Right lobe of liver (tissue), 6 donors: ENCODE results near the gene ADGRD1. TPM values are rescaled to one million over a fixed set of nuclear protein-coding genes. Genes with fewer than 3 reads are reported as not detected.
A peak's percentile ranks its signal among the peaks of the same experiment; 100 is the strongest.
"Not testable (repeated sequence)": the region's sequence is repeated elsewhere in the genome, so short reads cannot be mapped to it uniquely, and the experiment has no call there.

Source experiments
- ATAC-seq, 4 donors: fragments of 200-7000 bp; cut with Tn5 transposase; one replicate each; pipeline ENCODE4 v1.9.1; 2020; ENCODE audit warnings: mild to moderate bottlenecking in 4 of 4, moderate library complexity in 4 of 4
- DNase-seq, 3 donors: peaks; one replicate each; pipeline ENCODE4 v3.0.0-alpha.2; 2020
- H3K27ac ChIP-seq, 3 donors: fragments of 200-600 bp; one replicate each; pipeline ENCODE4 v1.8.0; 2022
- H3K27me3 ChIP-seq, 2 donors: fragments of 200-600 bp; one replicate each; pipeline ENCODE4 v1.8.0; 2022
- H3K36me3 ChIP-seq, 4 donors: fragments of 200-600 bp; sonication (generic) in 1 of 4; one replicate each; pipeline versions ENCODE4 v1.5.1 to v1.8.0; 2017 to 2022; ENCODE audit warnings: control low read depth in 1 of 4
- H3K4me1 ChIP-seq, 4 donors: fragments of 200-600 bp; sonication (generic) in 1 of 4; one replicate each; pipeline versions ENCODE4 v1.5.1 to v1.8.0; 2017 to 2022; ENCODE audit warnings: control low read depth in 1 of 4
- H3K4me3 ChIP-seq, 3 donors: fragments of 200-600 bp; one replicate each; pipeline ENCODE4 v1.8.0; 2022
- H3K9me3 ChIP-seq, 4 donors: fragments of 200-600 bp; sonication (generic) in 1 of 4; one replicate each; pipeline versions ENCODE4 v1.5.1 to v1.8.0; 2017 to 2022; ENCODE audit warnings: control low read depth in 1 of 4
- CTCF ChIP-seq, 4 donors: fragments of 200-600 bp in 3 of 4; fragments of 450-650 bp in 1 of 4; IDR thresholded peaks; one replicate each; pipeline versions ENCODE4 v1.5.1 to v1.8.0; 2016 to 2022; ENCODE audit warnings: antibody characterized with exemption in 4 of 4, mild to moderate bottlenecking in 2 of 4
- POLR2A ChIP-seq: fragments of 450-650 bp; IDR thresholded peaks from one replicate; pipeline ENCODE4 v1.6.1; 2017; ENCODE audit warnings: antibody characterized with exemption, mild to moderate bottlenecking
- WGBS: methylation state at CpG from one replicate; pipeline ENCODE4 v1.1.6; 2018; ENCODE audit warnings: low coverage, low lambda C conversion rate; ENCODE audit not compliant: insufficient coverage; ENCODE audit errors: missing lambda C conversion rate; 5-methylcytosine and 5-hydroxymethylcytosine counted together
- intact Hi-C, 2 donors: fragments of 100-400 bp; cut with DNase I; formaldehyde crosslinking; loops; one replicate each; pipeline versions ENCODE4 v1.11.2 to v1.14.1; 2022
- long read RNA-seq: library from polyadenylated mRNA; unstranded; transcript quantifications from one replicate; pipeline ENCODE4 v2.0.0, GENCODE V29; 2019
- total RNA-seq, 6 experiments: library from RNA; depleted of rRNA in 2 of 6; stranded (reverse); fragments of >200 nt in 2 of 6; fragmentation: NEBNext Ultra II Directional in 3 of 6; extraction: Animal tissue kit (Norgen Biotek cat#: 25700) in 3 of 6; gene quantifications; one replicate each; pipeline versions ENCODE4 v1.1.0 to v1.2.4, GENCODE V29; 2016 to 2023
- donor health status: DM: no; HTN: yes; CAD: no.
- donor health status: DM: no; HTN: no; CAD: no.
- donor health status: DM: no; HTN: no; CAD: no.
- donor health status: DM: no; HTN: yes; CAD: no.
- donor health status: DM: no; HTN: yes; CAD: no.

The ADGRD1 gene
- 10 to 100 TPM in 4 of 6 experiments, 1 to 10 TPM in 2; 4.7 to 17.0 (median 10.9) TPM for total RNA-seq
- long read RNA-seq, result 0 reads

- intact Hi-C loops, result no loop called here
- no peaks in the 10 kb centered on the region for H3K9me3 ChIP-seq
- peak within 1 kb of the TSS in 1 of 3 donors; percentile 3 for H3K27ac ChIP-seq
- DNase-seq (no peak), ATAC-seq (peak; percentile 65 to 76 (median 74))
- H3K27me3 ChIP-seq, result no peaks in the 10 kb centered on the region
- WGBS, result 3% methylated on average over 21 of the region's 24 CpGs
- H3K36me3 ChIP-seq, result no peaks in the 10 kb centered on the region
- H3K4me1 ChIP-seq, result peaks cover 0 to 20% (median 2%) of the 10 kb centered on the region in 4 donors
- TF ChIP-seq POLR2A (no peak), CTCF (IDR thresholded peaks at IDR 0.05) (no peak)
- peak within 1 kb of the TSS; percentile 30 to 38 (median 36) for H3K4me3 ChIP-seq
Measured at GRCh38 chr12:130953771-130954543, at the start of gene ADGRD1. Gene ADGRD1 (plus strand): TSS chr12:130953907. CDS start chr12:130954466, 559 bp downstream.

DNA sequence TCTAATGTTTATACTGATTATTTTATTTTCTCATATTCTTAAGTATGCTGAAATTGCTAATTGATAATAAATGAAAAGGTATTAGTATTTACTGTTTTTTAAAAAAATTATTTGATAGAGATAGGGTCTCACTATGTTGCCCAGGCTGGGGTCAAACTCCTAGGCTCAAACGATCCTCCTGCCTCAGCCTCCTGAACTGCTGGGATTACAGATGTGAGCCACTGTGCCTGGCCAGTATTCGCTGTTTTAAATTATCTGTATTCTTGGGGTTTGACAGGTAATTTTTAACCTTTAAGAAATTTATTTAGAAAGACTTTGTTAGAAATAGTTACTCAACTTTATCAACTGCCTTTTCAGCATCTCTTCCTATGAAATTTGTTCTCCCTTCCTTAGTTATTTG, 49.6 kb upstream of the ADGRD1 start:
- Histone ChIP-seq H3K36me3 (no peaks in the 10 kb centered on the region), H3K9me3 (no peaks in the 10 kb centered on the region), H3K4me3 (no peak overlapping the region), H3K27me3 (no peaks in the 10 kb centered on the region), H3K27ac (no peak overlapping the region), H3K4me1 (no peaks in the 10 kb centered on the region)
- no peak for TF ChIP-seq CTCF (IDR thresholded peaks at IDR 0.05)
- no peak for TF ChIP-seq POLR2A
- WGBS, result 78% methylated on average over 2 of the region's 2 CpGs
- intact Hi-C loops, result no loop called here
- no peak for ATAC-seq
- no peak for DNase-seq

- H3K4me3 ChIP-seq, ATAC-seq, H3K27ac ChIP-seq, DNase-seq, intact Hi-C loops, H3K27me3 ChIP-seq, H3K4me1 ChIP-seq, H3K9me3 ChIP-seq, H3K36me3 ChIP-seq: not testable (repeated sequence)
- no CpG with 5 or more reads among the region's 31 CpGs for WGBS
Measured at GRCh38 chr12:130904936-130905455, 48.7 kb upstream of the ADGRD1 start.

- Histone ChIP-seq H3K9me3 (no peaks in the 10 kb centered on the region), H3K4me1 (no peaks in the 10 kb centered on the region), H3K36me3 (no peaks in the 10 kb centered on the region), H3K4me3 (no peak overlapping the region), H3K27ac (no peak overlapping the region), H3K27me3 (no peaks in the 10 kb centered on the region)
- WGBS, result 86% methylated on average over 4 of the region's 4 CpGs
- intact Hi-C loops, result no loop called here
- ATAC-seq (no peak), DNase-seq (no peak)
- TF ChIP-seq CTCF (IDR thresholded peaks at IDR 0.05) (no peak), POLR2A (no peak)
Measured at GRCh38 chr12:130909111-130909510, 44.6 kb upstream of the ADGRD1 start.

- no peak for ATAC-seq
- H3K27ac ChIP-seq, result no peak overlapping the region
- H3K9me3 ChIP-seq, result no peaks in the 10 kb centered on the region
- no peak for TF ChIP-seq POLR2A
- TF ChIP-seq CTCF (IDR thresholded peaks at IDR 0.05), result no peak
- no peaks in the 10 kb centered on the region for H3K27me3 ChIP-seq
- no peaks in the 10 kb centered on the region for H3K4me1 ChIP-seq
- 71% methylated on average over 1 of the region's 1 CpG for WGBS
- no peak for DNase-seq
- intact Hi-C loops, result no loop called here
- no peaks in the 10 kb centered on the region for H3K36me3 ChIP-seq
- no peak overlapping the region for H3K4me3 ChIP-seq
Measured at GRCh38 chr12:130911193-130911592, 42.5 kb upstream of the ADGRD1 start.
